ENCODE measurements around the gene USP48.
"Not testable (repeated sequence)": the region's sequence is repeated elsewhere in the genome, so short reads cannot be mapped to it uniquely, and the experiment has no call there.

Gene USP48

DNA sequence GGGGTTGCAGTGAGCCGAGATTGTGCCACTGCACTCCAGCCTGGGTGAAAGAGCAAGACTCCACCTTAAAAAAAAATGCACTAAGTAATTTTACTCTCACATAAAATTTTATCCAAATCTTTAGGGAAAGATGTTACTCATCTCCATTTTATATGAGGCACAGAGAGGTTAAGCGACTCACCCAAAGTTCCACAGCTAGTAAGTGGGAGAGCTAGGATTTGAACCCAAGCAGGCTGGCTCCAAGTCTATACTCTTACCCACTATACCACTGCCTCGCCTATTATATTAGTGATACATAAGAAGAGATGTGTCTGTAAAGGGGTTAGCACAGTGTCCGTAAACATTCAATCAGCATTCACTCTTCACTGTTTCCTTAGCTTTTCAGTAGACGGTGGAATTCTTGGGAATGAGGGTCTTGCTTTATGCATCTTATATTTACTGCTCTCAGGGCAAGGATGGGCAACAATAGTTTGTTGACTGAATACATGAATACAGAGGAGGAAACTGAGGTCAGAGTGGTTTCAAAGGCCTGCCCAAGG lies 44.3 kb upstream of the USP48 start:
- no peaks in the 10 kb centered on the region for H3K27me3 ChIP-seq (ENCODE audit: insufficient read depth, insufficient read length)
- H3K4me1 ChIP-seq (ENCODE audit: insufficient read depth, insufficient read length), result peaks cover 3% of the 10 kb centered on the region
- no peaks in the 10 kb centered on the region for H3K9me3 ChIP-seq (ENCODE audit: insufficient read depth, low read length)
- H3K36me3 ChIP-seq (ENCODE audit: insufficient read depth, insufficient read length, low read length), result peaks cover 78% of the 10 kb centered on the region
- H3K9ac ChIP-seq (ENCODE audit: insufficient read length, low read depth), result no peak overlapping the region
- H3K4me3 ChIP-seq (ENCODE audit: insufficient read length, low read depth), result no peak overlapping the region
- DNase-seq (ENCODE audit: low read depth, low spot score), result no peak
- TF ChIP-seq SUZ12 (IDR thresholded peaks at IDR 0.05; ENCODE audit: extremely low read depth, insufficient read depth, insufficient read length), result no peak
- TF ChIP-seq ZNF274 (IDR thresholded peaks at IDR 0.05; ENCODE audit: low read depth, low read length), result no peak
- no peak for TF ChIP-seq YY1 (IDR thresholded peaks at IDR 0.05; ENCODE audit: insufficient read depth, insufficient read length)

DNA sequence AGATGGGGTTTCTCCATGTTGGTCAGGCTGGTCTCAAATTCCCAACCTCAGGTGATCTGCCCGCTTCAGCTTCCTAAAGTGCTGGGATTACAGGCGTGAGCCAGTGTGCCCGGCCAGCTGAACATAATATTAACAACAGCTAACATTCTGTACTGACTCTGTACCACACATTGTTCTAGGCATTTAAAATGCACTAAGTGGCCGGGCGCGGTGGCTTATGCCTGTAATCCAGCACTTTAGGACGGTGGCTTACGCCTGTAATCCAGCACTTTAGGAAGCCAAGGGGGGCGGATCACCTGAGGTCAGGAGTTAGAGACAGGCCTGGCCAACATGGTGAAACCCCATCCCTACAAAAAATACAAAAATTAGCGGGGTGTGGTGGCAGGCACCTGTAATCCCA lies 43.7 kb upstream of the USP48 start:
- H3K36me3 ChIP-seq (ENCODE audit: insufficient read depth, insufficient read length, low read length), result peaks cover 79% of the 10 kb centered on the region
- H3K4me1 ChIP-seq (ENCODE audit: insufficient read depth, insufficient read length); H3K4me3 ChIP-seq (ENCODE audit: insufficient read length, low read depth); H3K27me3 ChIP-seq (ENCODE audit: insufficient read depth, insufficient read length); H3K9me3 ChIP-seq (ENCODE audit: insufficient read depth, low read length); H3K9ac ChIP-seq (ENCODE audit: insufficient read length, low read depth); DNase-seq (ENCODE audit: low read depth, low spot score): not testable (repeated sequence)

DNA sequence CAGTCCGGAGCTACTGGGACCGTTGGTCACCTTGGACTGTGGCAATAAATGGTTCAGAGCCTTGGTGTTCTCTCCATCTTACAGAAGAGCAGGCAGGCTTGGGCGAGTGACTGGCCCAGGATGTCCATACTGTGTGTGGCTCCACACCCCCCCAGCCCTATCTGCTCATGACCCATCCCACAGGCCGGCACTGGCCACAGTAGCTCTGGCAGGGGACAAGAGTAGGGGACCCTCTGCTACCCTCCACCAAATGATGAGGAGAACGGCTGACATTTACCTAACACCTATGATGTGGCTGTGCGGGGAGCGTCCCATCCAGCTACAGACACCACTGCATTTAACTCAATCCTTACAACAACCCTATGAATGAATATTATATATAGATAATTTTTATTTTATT lies 42.4 kb upstream of the USP48 start:
- H3K4me1 ChIP-seq (ENCODE audit: insufficient read depth, insufficient read length), result peaks cover 2% of the 10 kb centered on the region
- H3K36me3 ChIP-seq (ENCODE audit: insufficient read depth, insufficient read length, low read length), result peaks cover 77% of the 10 kb centered on the region
- no peak overlapping the region for H3K4me3 ChIP-seq (ENCODE audit: insufficient read length, low read depth)
- TF ChIP-seq ZNF274 (IDR thresholded peaks at IDR 0.05; ENCODE audit: low read depth, low read length) (no peak), YY1 (IDR thresholded peaks at IDR 0.05; ENCODE audit: insufficient read depth, insufficient read length) (no peak), SUZ12 (IDR thresholded peaks at IDR 0.05; ENCODE audit: extremely low read depth, insufficient read depth, insufficient read length) (no peak)
- DNase-seq (ENCODE audit: low read depth, low spot score), result no peak
- H3K9me3 ChIP-seq (ENCODE audit: insufficient read depth, low read length), result no peaks in the 10 kb centered on the region
- H3K27me3 ChIP-seq (ENCODE audit: insufficient read depth, insufficient read length), result no peaks in the 10 kb centered on the region
- no peak overlapping the region for H3K9ac ChIP-seq (ENCODE audit: insufficient read length, low read depth)

DNA sequence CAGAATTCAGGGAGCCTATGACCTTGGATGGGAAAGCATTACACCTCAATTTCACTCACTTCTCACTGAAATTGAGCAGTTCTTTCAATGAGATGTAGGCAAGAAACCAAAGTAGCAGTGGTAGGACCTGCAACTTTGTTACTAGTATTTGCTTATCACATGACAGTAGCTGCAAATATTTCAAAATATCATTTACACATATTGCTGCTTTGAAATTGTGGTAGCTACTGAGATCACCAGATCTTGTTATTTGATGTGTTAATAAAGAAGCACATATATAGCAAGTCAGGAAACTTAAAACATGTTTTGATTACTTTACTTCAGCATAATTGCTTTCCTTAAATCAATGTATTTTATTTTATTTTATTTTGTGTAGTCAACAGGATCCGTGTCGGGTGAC lies 42.0 kb upstream of the USP48 start:
- Histone ChIP-seq H3K4me3 (ENCODE audit: insufficient read length, low read depth) (no peak overlapping the region), H3K9me3 (ENCODE audit: insufficient read depth, low read length) (no peaks in the 10 kb centered on the region), H3K4me1 (ENCODE audit: insufficient read depth, insufficient read length) (peaks cover 2% of the 10 kb centered on the region), H3K9ac (ENCODE audit: insufficient read length, low read depth) (no peak overlapping the region), H3K27me3 (ENCODE audit: insufficient read depth, insufficient read length) (no peaks in the 10 kb centered on the region), H3K36me3 (ENCODE audit: insufficient read depth, insufficient read length, low read length) (peaks cover 73% of the 10 kb centered on the region)
- no peak for TF ChIP-seq SUZ12 (IDR thresholded peaks at IDR 0.05; ENCODE audit: extremely low read depth, insufficient read depth, insufficient read length)
- DNase-seq (ENCODE audit: low read depth, low spot score), result no peak

DNA sequence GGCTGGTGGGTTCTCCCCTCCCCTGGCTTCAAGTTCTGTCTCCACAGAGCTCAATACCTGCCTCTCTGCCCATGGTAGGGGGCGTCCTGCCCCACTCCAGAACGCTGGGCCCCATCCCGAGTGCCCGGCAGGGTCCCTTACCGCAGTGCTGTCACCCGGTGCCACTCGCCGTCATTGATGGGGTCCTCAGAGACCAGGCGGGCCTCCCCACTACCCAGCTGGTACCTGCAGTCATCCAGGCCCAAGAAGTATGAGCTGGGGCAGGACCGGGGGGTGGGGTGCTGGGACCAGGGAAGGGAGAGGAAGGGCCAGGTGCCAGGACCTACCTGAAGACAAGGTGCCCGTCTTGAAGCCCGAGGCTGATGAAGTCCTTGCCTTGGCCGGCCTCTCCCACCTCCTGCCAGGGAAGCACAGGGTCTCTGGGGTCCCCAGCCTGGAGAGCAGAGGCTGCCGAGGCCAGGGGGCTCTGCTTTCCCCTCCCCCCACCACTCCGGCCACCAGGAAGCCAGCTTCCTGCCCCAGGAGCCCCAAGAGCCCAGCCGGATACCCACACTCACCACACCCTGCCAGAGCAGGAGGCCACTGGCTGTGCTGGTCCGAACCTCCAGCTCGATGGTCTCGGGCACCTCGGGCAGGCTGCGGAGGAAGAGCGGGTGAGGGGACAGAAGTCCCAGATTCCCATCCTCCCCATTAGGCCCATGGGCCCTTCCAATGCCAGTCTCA lies 41.2 kb upstream of the USP48 start:
- H3K4me1 ChIP-seq (ENCODE audit: insufficient read depth, insufficient read length), result peaks cover 2% of the 10 kb centered on the region
- no peak for DNase-seq (ENCODE audit: low read depth, low spot score)
- no peak overlapping the region for H3K9ac ChIP-seq (ENCODE audit: insufficient read length, low read depth)
- H3K9me3 ChIP-seq (ENCODE audit: insufficient read depth, low read length), result no peaks in the 10 kb centered on the region
- TF ChIP-seq SUZ12 (IDR thresholded peaks at IDR 0.05; ENCODE audit: extremely low read depth, insufficient read depth, insufficient read length) (no peak), YY1 (IDR thresholded peaks at IDR 0.05; ENCODE audit: insufficient read depth, insufficient read length) (no peak), ZNF274 (IDR thresholded peaks at IDR 0.05; ENCODE audit: low read depth, low read length) (no peak)
- peaks cover 66% of the 10 kb centered on the region for H3K36me3 ChIP-seq (ENCODE audit: insufficient read depth, insufficient read length, low read length)
- H3K27me3 ChIP-seq (ENCODE audit: insufficient read depth, insufficient read length), result no peaks in the 10 kb centered on the region
- no peak overlapping the region for H3K4me3 ChIP-seq (ENCODE audit: insufficient read length, low read depth)

DNA sequence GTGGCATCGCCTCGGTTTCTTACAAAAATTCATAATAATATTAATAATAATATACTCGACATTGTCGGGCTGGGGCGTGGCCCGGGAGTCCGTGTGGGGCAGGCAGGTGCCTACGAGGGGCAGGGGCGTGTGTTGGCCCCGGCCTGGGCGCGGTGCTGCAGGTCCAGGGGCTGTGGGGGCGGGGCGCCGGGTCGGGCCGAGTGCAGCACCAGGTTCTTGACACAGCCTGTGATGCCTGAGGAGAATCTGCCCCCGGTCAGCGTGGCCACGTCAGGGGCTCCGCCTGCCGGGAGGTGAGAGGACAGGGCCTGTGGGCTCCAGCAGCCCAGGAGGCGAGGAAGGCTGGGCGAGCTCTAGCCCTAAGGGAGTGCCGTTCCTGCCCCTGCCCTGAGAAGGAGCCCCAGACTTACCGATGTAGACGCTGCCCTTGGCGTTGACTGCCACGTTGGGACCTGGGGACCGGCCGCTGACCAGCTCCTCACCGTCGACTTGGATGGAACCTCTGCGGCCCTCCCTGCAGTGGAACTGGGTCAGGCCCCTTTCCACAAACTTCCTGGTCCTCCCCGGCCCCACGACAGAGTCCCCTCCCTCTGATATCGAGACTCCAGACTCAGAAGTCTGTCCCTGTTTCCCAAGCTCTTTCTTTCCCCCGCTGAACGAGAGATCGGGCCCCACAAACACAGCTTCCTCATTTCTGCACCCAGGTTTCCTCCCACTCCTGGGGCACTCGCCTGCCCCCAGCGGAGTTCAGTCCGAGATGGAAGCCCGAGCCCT lies 40.4 kb upstream of the USP48 start:
- Histone ChIP-seq H3K4me3 (ENCODE audit: insufficient read length, low read depth) (no peak overlapping the region), H3K27me3 (ENCODE audit: insufficient read depth, insufficient read length) (no peaks in the 10 kb centered on the region), H3K9ac (ENCODE audit: insufficient read length, low read depth) (no peak overlapping the region), H3K9me3 (ENCODE audit: insufficient read depth, low read length) (no peaks in the 10 kb centered on the region), H3K36me3 (ENCODE audit: insufficient read depth, insufficient read length, low read length) (peaks cover 58% of the 10 kb centered on the region), H3K4me1 (ENCODE audit: insufficient read depth, insufficient read length) (peaks cover 2% of the 10 kb centered on the region)
- TF ChIP-seq ZNF274 (IDR thresholded peaks at IDR 0.05; ENCODE audit: low read depth, low read length) (no peak), SUZ12 (IDR thresholded peaks at IDR 0.05; ENCODE audit: extremely low read depth, insufficient read depth, insufficient read length) (no peak), YY1 (IDR thresholded peaks at IDR 0.05; ENCODE audit: insufficient read depth, insufficient read length) (no peak)
- DNase-seq (ENCODE audit: low read depth, low spot score), result no peak

DNA sequence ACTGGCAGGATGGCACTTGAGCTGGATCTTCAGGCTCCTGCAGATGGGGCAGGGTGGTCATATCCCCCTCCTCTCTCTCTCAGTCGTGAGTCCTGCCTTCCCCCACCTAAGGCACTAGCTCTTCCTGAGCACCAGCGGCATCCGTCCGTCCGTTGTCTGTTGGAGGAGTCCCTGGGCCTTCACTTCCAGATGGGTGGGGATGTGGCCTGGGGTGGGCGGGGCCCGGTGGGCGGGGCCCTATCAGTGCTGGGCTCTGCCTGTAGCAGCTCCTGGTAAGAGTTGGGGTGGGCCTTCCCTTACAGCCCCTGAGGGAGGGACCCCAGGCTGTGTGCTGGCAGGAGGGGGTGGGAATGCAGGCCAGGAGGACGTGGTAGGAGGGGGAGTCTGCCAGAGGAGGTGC lies 39.4 kb upstream of the USP48 start:
- H3K36me3 ChIP-seq (ENCODE audit: insufficient read depth, insufficient read length, low read length), result peaks cover 48% of the 10 kb centered on the region
- H3K9ac ChIP-seq (ENCODE audit: insufficient read length, low read depth), result peak overlapping the region; percentile 42
- H3K9me3 ChIP-seq (ENCODE audit: insufficient read depth, low read length), result no peaks in the 10 kb centered on the region
- no peak overlapping the region for H3K4me3 ChIP-seq (ENCODE audit: insufficient read length, low read depth)
- no peak for TF ChIP-seq YY1 (IDR thresholded peaks at IDR 0.05; ENCODE audit: insufficient read depth, insufficient read length)
- no peak for TF ChIP-seq ZNF274 (IDR thresholded peaks at IDR 0.05; ENCODE audit: low read depth, low read length)
- no peak for TF ChIP-seq SUZ12 (IDR thresholded peaks at IDR 0.05; ENCODE audit: extremely low read depth, insufficient read depth, insufficient read length)
- peaks cover 2% of the 10 kb centered on the region for H3K4me1 ChIP-seq (ENCODE audit: insufficient read depth, insufficient read length)
- H3K27me3 ChIP-seq (ENCODE audit: insufficient read depth, insufficient read length), result no peaks in the 10 kb centered on the region
- DNase-seq (ENCODE audit: low read depth, low spot score), result no peak
